DMS153 treated with DMSO at 0.1 percent for 48 hours (cell line): Measurements from ENCODE around the gene FADD.

Experiments used
- DNase-seq: peaks from one replicate; lab custom pipeline; 2025; ENCODE audit not compliant: unreplicated experiment; lab: John Stamatoyannopoulos, UW

FADD gene

DNA sequence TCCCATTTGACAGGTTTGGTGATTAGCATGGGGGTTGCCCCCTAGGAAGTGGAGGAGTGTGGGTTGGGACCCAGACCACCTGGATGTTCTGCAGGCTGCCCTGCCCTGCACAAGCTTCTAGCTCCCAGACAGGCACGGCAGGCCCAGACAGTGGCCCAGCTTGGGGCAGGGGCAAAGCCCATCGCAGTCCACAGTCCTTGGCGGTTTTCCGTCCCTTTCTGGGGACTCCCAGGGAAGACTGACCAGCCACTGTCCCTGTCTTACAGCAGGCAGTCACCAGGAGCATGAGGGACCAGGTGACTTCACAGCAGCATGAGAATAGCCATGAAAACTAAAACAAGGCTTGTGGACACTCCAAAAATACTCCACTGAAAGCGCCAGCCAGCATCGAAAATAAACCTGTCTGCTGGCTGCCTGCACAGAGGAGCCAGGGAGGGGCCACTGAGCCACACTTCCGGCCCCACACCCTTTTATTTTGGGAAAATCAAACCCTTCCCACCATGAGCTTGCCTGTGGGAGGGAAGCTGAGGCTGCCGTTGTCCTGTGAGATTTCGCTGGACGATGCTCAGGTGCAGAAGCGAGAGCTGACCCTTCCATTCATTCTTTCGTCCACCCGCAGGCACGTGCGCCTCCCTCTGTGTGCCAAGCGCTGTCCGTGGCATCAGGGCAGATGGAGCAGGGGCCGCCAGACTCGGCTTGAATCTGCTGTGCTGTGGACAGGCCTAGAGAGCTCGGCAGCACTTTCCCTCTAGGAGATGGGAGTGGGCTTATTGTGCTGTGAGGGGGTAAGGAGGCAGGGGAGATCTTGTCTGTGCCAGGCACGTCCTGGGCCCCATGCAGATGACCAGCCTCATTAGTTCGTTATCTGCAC is 28.0 kb downstream of the FADD start:
- DNase-seq, result no peak

GRCh38 chr11:70233034-70233433 is 29.9 kb downstream of the FADD start:
- no peak for DNase-seq

GRCh38 chr11:70233511-70233934 is 30.4 kb downstream of the FADD start:
- DNase-seq, result no peak

- no peak for DNase-seq
Measured at GRCh38 chr11:70233962-70234361, 30.9 kb downstream of the FADD start.

DNA sequence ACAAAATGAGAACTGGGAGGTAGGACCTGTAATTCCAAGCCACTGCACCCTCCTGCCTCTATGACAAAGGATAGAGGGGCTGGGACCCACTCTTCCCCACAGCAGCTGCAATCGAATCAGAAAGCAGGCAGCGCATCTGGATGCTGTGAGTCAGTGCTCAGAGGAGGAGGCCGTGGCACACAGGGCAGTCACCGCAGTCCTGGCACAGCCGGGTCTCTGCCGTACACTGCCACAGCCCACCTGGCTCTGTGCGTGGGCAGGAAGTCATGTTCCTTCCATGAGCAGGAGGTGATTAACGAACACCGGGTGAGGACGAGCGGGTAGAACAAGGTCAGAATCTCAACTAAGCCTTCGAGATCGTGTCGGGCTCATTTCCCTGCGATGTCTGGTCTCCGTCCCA is 37.2 kb downstream of the FADD start:
- DNase-seq, result no peak

- no peak for DNase-seq
Measured at GRCh38 chr11:70241709-70242108, 38.6 kb downstream of the FADD start.

- DNase-seq, result no peak
Measured at GRCh38 chr11:70242885-70243284, 39.8 kb downstream of the FADD start.

- DNase-seq, result no peak
Measured at GRCh38 chr11:70243912-70244652, 41.0 kb downstream of the FADD start.

DNA sequence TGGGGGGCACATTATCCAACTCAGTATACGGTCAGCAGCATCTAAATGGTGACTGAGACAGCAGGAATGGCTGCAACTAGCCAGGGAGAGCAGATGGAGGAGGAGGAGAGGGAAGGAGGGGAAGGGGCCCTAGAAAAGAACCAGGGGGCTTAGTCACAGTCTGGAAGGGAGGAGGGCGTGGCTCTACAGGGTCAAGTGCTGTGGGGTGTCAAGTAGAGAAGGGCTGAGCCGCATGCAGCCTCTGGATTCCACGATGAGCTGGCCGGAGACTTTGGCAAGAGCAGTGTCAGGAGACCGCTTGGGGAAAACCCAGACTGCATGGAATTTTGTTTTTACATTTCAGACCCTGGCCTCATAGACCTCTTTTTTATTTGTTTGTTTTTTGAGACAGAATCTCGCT is 41.6 kb downstream of the FADD start:
- DNase-seq, result no peak

DNA sequence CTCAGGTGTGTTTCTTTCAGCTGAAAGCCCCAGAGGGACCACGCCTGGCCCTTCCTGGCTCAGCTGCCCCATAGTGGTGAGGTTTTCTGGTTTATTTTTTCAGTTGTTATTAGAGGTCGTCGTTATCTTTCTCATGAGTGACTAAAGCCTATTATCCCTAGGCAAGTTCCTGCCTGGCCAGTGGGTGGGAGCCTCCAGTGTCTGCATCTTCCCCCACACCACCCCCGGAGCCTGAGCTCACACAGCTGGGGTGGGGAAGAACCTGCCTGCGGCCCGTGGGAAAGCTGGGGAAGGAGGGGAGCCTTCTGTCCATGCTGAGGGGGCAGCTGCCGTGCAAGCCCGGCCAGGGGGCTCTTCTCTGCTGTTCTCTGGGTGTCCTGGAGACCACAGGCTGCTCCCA is 43.1 kb downstream of the FADD start:
- DNase-seq, result no peak

DNA sequence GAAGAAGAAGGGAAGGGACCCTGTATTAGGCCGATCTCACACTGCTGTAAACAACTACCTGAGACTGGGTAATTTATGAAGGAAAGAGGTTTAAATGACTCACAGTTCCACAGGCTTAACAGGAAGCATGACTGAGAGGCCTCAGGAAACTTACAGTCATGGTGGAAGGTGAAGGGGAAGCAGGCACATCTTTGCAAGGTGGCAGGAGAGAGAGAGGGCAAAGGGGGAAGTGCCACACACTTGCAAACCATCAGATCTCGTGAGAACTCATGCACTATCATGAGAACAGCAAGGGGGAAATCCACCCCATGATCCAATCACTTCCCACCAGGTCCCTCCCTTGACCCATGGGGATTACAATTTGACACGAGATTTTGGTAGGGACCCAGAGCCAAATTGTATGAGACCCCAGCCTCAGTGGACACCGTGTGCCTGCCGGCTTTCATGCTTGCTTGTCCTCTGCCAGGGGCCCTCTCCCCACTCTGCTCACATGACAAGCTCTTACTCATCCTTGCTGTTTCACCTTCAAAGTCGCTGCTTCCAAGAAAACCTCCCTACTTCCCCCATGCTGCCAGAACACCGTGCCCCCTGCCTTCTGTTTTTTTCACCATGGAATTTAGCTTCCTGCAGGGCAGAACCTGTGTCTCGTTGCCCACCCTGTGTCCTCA is 44.1 kb downstream of the FADD start:
- no peak for DNase-seq

DNA sequence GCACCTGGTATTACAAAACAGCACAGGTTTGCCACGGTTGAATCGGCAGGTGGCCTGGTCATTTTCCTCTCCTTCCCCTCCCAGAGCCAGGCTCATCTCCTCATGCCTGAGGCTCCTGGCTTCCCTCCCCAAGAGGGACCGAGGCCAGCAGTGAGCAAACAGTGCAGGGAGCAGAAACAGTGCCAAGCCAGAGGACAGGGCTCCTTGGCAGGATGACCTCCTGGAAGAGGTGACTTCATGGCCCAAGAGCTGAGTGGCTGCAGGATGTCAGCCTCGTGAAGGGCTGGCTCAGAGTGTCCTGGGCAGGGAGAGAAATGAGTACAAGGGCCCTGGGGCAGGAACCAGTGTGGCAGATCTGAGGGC is 44.6 kb downstream of the FADD start:
- no peak for DNase-seq

DNA sequence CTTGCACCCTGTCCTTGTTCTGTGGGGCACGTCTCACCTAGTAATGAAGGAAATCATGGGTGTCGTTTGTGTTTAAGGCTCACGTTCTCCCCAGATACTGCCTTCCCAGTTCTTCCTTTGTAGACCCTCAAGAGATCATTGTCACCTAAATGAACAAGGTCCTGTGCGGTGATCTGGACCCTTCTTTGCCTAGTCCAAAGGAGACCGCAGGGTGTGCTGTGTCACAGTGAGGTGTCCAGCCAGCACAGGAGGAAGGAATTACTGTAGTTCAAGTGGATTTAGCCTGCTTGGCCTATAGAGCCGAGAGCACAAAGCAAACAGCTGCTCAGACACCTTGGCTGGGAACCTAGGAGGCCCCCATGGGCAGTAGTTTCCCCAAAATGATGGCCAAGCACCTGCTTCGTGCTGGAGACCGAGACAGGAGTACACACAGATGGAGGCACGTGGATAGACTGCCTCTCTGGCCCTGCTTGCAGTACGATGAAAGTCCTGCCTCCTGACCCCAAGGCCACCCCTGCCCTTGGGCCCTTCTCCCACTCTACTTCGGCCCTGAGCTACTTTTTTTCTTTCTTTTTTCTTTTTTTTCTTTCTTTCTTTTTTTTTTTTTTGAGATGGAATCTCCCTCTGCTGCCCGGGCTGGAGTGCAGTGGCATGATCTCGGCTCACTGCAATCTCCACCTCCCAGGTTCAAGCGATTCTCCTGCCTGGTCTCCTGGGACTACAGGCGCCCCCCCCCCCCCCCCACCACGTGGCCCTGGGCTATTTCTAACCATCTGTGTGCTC is 48.0 kb downstream of the FADD start:
- no peak for DNase-seq

GRCh38 chr11:70251659-70252321 is 48.7 kb downstream of the FADD start:
- DNase-seq, result no peak

GRCh38 chr11:70252844-70253243 is 49.7 kb downstream of the FADD start:
- no peak for DNase-seq

DNA sequence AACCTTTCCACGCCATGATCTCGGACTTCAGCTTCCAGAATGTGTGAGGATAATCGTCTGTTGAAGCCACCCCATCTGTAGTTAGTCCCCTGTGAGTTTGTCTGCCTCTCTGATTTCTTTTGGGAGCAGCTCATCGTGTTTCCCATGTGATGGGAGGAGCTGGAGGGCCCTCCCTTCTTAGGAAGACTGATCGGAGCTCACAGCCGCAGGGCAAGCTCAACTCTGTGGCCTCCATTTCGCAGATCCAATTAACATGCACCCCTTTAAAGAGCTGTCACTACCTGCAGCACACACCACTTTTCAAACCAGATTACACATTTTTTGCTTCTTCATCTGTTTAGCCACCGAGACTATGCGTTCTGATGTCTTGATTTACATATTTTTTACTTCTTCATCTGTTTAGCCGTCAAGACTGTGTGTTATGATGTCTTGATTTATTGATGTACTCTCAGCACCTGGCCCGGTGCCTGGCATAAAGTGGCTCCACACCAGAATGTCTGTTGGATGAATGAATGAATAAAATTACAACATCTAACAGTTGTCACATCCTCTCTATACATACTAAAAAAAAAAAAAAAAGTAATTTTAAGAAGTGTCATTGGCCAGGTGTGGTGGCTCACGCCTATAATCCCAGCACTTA is 52.5 kb downstream of the FADD start:
- no peak for DNase-seq
